Endothelial cell of umbilical vein (primary cell): ENCODE results near the gene CPNE1. TPM values are rescaled to one million over a fixed set of nuclear protein-coding genes. Genes with fewer than 3 reads are reported as not detected.

Experiments
- BruUV-seq: library from RNA; stranded (reverse); fragments of 400-500 nt; replicated peaks from 2 replicates; lab custom pipeline; 2021; lab: Mats Ljungman, UMichigan
- CTCF ChIA-PET: fragments of 300-600, 350-600 bp; sonication (Branson Sonifier 250); formaldehyde crosslinking; loops from one replicate; lab custom pipeline; 2021; ENCODE audit warnings: antibody characterized with exemption, inconsistent platforms; lab: Charles Lee
- POLR2A ChIA-PET: fragments of 300-600, 350-600 bp; sonication (Branson Sonifier 250); formaldehyde crosslinking; loops from one replicate; lab custom pipeline; 2021; ENCODE audit warnings: antibody characterized with exemption, inconsistent platforms; lab: Charles Lee
- DNase-seq: peaks from one replicate; pipeline ENCODE4 v3.0.0-alpha.2; 2011; ENCODE audit warnings: low read depth, low spot score
- FAIRE-seq: peaks from 2 replicates; lab custom pipeline; 2011; peaks lifted over from hg19 to GRCh38; lab: Jason Lieb, UNC
- H2AFZ ChIP-seq: 2 replicates; pipeline ENCODE4 v1.6.0; 2012; ENCODE audit warnings: low read depth, low read length, control low read depth, inconsistent platforms
- H3K27ac ChIP-seq: 2 replicates; pipeline ENCODE4 v1.5.1; 2011; ENCODE audit warnings: low read depth, mild to moderate bottlenecking, control low read depth, low read length, moderate library complexity; ENCODE audit not compliant: insufficient read depth
- H3K27me3 ChIP-seq, 2 experiments: 2 replicates each; pipeline versions ENCODE4 v1.6.0 to v1.6.1; 2011; ENCODE audit warnings: low read length in 2 of 2, mixed read lengths in 1 of 2; ENCODE audit not compliant: control insufficient read depth in 2 of 2, insufficient read depth in 2 of 2
- H3K36me3 ChIP-seq, 2 experiments: 2 replicates in 1 of 2; 3 replicates in 1 of 2; pipeline ENCODE4 v1.5.1; 2011; ENCODE audit warnings: low read length in 2 of 2, mild to moderate bottlenecking in 1 of 2, moderate library complexity in 1 of 2; ENCODE audit not compliant: control insufficient read depth in 2 of 2, insufficient read depth in 2 of 2; ENCODE audit errors: extremely low read depth in 1 of 2
- H3K4me1 ChIP-seq: 3 replicates; pipeline ENCODE4 v1.5.1; 2011; ENCODE audit warnings: mild to moderate bottlenecking, low read length; ENCODE audit not compliant: control insufficient read depth, insufficient read depth; ENCODE audit errors: extremely low read depth
- H3K4me2 ChIP-seq: 2 replicates; pipeline ENCODE4 v1.6.1; 2011; ENCODE audit warnings: low read length, control low read depth, mixed read lengths; ENCODE audit not compliant: insufficient read depth
- H3K4me3 ChIP-seq, 3 experiments: fragments of 200-600 bp in 1 of 3; sonication (generic), shearing (Covaris generic) in 1 of 3; replicated peaks in 1 of 3; 2 replicates each; pipeline ENCODE4 v1.5.1; 2011 to 2016; ENCODE audit warnings: control low read depth in 3 of 3, low read length in 3 of 3, mild to moderate bottlenecking in 2 of 3, inconsistent platforms in 1 of 3, low read depth in 1 of 3, moderate library complexity in 1 of 3; ENCODE audit not compliant: insufficient read depth in 1 of 3
- H3K79me2 ChIP-seq: 2 replicates; pipeline ENCODE4 v1.6.0; 2012; ENCODE audit warnings: low read length, inconsistent platforms; ENCODE audit not compliant: control insufficient read depth, insufficient read depth
- H3K9ac ChIP-seq: replicated peaks from 2 replicates; pipeline ENCODE3; 2011; ENCODE audit warnings: low read length, control low read depth; ENCODE audit not compliant: insufficient read depth; ENCODE audit errors: extremely low read depth
- H3K9me1 ChIP-seq: replicated peaks from 3 replicates; pipeline ENCODE4 v1.6.0; 2011; ENCODE audit warnings: mild to moderate bottlenecking, low read length; ENCODE audit not compliant: control insufficient read depth, insufficient read depth; ENCODE audit errors: extremely low read depth
- H3K9me3 ChIP-seq: replicated peaks from 2 replicates; pipeline ENCODE4 v1.5.1; 2012; ENCODE audit warnings: low read length, inconsistent platforms; ENCODE audit not compliant: control insufficient read depth, insufficient read depth
- H4K20me1 ChIP-seq: replicated peaks from 2 replicates; pipeline ENCODE3; 2011; ENCODE audit warnings: mild to moderate bottlenecking, low read length; ENCODE audit not compliant: control insufficient read depth, insufficient read depth; ENCODE audit errors: extremely low read depth
- CTCF ChIP-seq, 2 donors: IDR thresholded peaks; 1 replicate in 1 of 2; 2 replicates in 1 of 2; pipeline ENCODE4 v1.5.1; 2011; ENCODE audit warnings: low read length in 2 of 2, mild to moderate bottlenecking in 2 of 2, moderate library complexity in 2 of 2, control low read depth in 1 of 2, inconsistent platforms in 1 of 2, low read depth in 1 of 2; ENCODE audit not compliant: insufficient read depth in 1 of 2; ENCODE audit errors: extremely low read depth in 1 of 2
- EZH2 ChIP-seq: IDR thresholded peaks from 2 replicates; pipeline ENCODE4 v1.6.1; 2012; ENCODE audit warnings: borderline replicate concordance, low read depth, mild to moderate bottlenecking, moderate library complexity, low read length, inconsistent platforms; ENCODE audit not compliant: severe bottlenecking
- FOS ChIP-seq: IDR thresholded peaks from 2 replicates; pipeline ENCODE4 v1.6.1; 2011; ENCODE audit warnings: mild to moderate bottlenecking, low read length, moderate library complexity, borderline replicate concordance; ENCODE audit not compliant: insufficient read depth
- GATA2 ChIP-seq: IDR thresholded peaks from 2 replicates; pipeline ENCODE4 v1.7.0; 2011; ENCODE audit warnings: low read depth, mild to moderate bottlenecking, moderate library complexity, mixed read lengths, low read length; ENCODE audit not compliant: insufficient read length, insufficient read depth
- JUN ChIP-seq: IDR thresholded peaks from 2 replicates; pipeline ENCODE4 v1.6.1; 2011; ENCODE audit warnings: borderline replicate concordance, low read depth; ENCODE audit not compliant: insufficient read length, insufficient read depth
- MAX ChIP-seq: IDR thresholded peaks from 2 replicates; pipeline ENCODE4 v1.6.1; 2011; ENCODE audit not compliant: insufficient read depth, insufficient read length
- MYC ChIP-seq: IDR thresholded peaks from one replicate; pipeline ENCODE4 v1.6.1; 2011; ENCODE audit warnings: mild to moderate bottlenecking, low read depth, low read length
- POLR2A ChIP-seq: IDR thresholded peaks from 2 replicates; pipeline ENCODE4 v1.6.1; 2012; ENCODE audit warnings: low read depth, mild to moderate bottlenecking, control low read depth, low read length
- POLR2AphosphoS5 ChIP-seq: IDR thresholded peaks from 2 replicates; pipeline ENCODE4 v1.6.1; 2012; ENCODE audit warnings: low read depth, mild to moderate bottlenecking, control low read depth, low read length, moderate library complexity; ENCODE audit not compliant: insufficient read depth
- dilution Hi-C: fragments of 300-500 bp; cut with MboI; formaldehyde crosslinking; loops from one replicate; pipeline ENCODE4 v1.15.0; 2019; ENCODE audit warnings: low sequenced_read_pairs; ENCODE audit not compliant: extremely low pct_ligation_motif_present
- intact Hi-C: fragments of 100-400 bp; cut with micrococcal nuclease; formaldehyde crosslinking; loops from one replicate; pipeline ENCODE4 v1.10.0; 2022
- polyA plus RNA-seq, 4 experiments: library from polyadenylated mRNA; depleted of rRNA in 3 of 4; stranded (reverse) in 3 of 4; unstranded in 1 of 4; fragments of >200 nt; gene quantifications; 2 replicates each; pipeline versions ENCODE4 v1.2.1 to v1.2.3, GENCODE V29; 2011 to 2012; ENCODE audit warnings: missing spikeins in 1 of 4
- total RNA-seq: library from RNA; stranded (reverse); gene quantifications from 2 replicates; pipeline ENCODE4 v1.2.3, GENCODE V29; 2021

Gene CPNE1
- total and polyA plus RNA-seq, 2 donors (not counting 3 experiments of a cell fraction or from before 2014, with no cell fraction given) = 244 to 316 TPM

- Histone ChIP-seq H3K9ac (no peak overlapping the region), H3K36me3 (peaks cover 3 to 6% of the 10 kb centered on the region in 2 experiments), H3K4me1 (no peaks in the 10 kb centered on the region), H3K79me2 (no peaks in the 10 kb centered on the region), H3K9me3 (no peaks in the 10 kb centered on the region), H3K9me1 (no peaks in the 10 kb centered on the region), H3K27me3 (no peaks in the 10 kb centered on the region), H3K4me3 (no peak overlapping the region), H3K27ac (no peak overlapping the region), H4K20me1 (no peaks in the 10 kb centered on the region), H2AFZ (no peak overlapping the region), H3K4me2 (no peak overlapping the region)
- intact Hi-C loops (no loop called here), dilution Hi-C loops (no loop called here)
- CTCF ChIA-PET = interaction anchor here (0.6 to 1.3 kb wide), 2 partner anchors 9 to 13 kb away, joined by 3 to 4 read pairs; no protein-coding TSS in a partner anchor
- no TSS peak for BruUV-seq
- POLR2A ChIA-PET = no interaction called here
- TF ChIP-seq JUN (no peak), MAX (no peak), POLR2AphosphoS5 (no peak), FOS (no peak), EZH2 (no peak), CTCF (IDR thresholded peaks at IDR 0.05; ENCODE audit: extremely low read depth in 1 of 2, insufficient read depth in 1 of 2, low read depth in 1 of 2, low read length in 2 of 2) (no peak), GATA2 (no peak), POLR2A (no peak), MYC (no peak)
- FAIRE-seq = no peak
- DNase-seq = no peak
Observed at GRCh38 chr20:35674921-35675320, 10.2 kb upstream of the CPNE1 start.
